Measurements from ENCODE around the gene GLYR1. TPM values are rescaled to one million over a fixed set of nuclear protein-coding genes. Genes with fewer than 3 reads are reported as not detected.

The GLYR1 gene
- total RNA-seq, 2 experiments from 2014 or later, result 101 to 105 TPM

- ChIA-PET POLR2A (no interaction called here), CTCF (no interaction called here)
Observed at GRCh38 chr16:4882000-4882632, 35.0 kb upstream of the GLYR1 start.

GRCh38 chr16:4880006-4880580 lies 33.0 kb upstream of the GLYR1 start:
- ChIA-PET CTCF (no interaction called here), POLR2A (no interaction called here)

GRCh38 chr16:4879049-4879448 lies 32.0 kb upstream of the GLYR1 start:
- ChIA-PET CTCF (interaction anchor here (0.6 kb wide), 1 partner anchor 10 kb away, joined by 6 read pairs; no protein-coding TSS in a partner anchor), POLR2A (no interaction called here)

GRCh38 chr16:4877380-4877685 lies 30.2 kb upstream of the GLYR1 start:
- ChIA-PET CTCF (no interaction called here), POLR2A (no interaction called here)

- CTCF ChIA-PET, result no interaction called here
- POLR2A ChIA-PET, result no interaction called here
Observed at GRCh38 chr16:4876646-4877379, 29.7 kb upstream of the GLYR1 start.

GRCh38 chr16:4874666-4875065 lies 27.6 kb upstream of the GLYR1 start:
- ChIA-PET POLR2A (no interaction called here), CTCF (no interaction called here)

GRCh38 chr16:4873091-4873490 lies 26.0 kb upstream of the GLYR1 start:
- ChIA-PET POLR2A (no interaction called here), CTCF (interaction anchor here (0.6 kb wide), 1 partner anchor 65 kb away, joined by 5 read pairs; no protein-coding TSS in a partner anchor)

- POLR2A ChIA-PET, result no interaction called here
- CTCF ChIA-PET, result no interaction called here
Observed at GRCh38 chr16:4871071-4871470, 24.0 kb upstream of the GLYR1 start.

GRCh38 chr16:4870138-4870671 lies 23.1 kb upstream of the GLYR1 start:
- CTCF ChIA-PET, result no interaction called here
- POLR2A ChIA-PET, result no interaction called here

GRCh38 chr16:4869147-4869805 lies 22.2 kb upstream of the GLYR1 start:
- CTCF ChIA-PET, result no interaction called here
- POLR2A ChIA-PET, result no interaction called here

- CTCF ChIA-PET, result no interaction called here
- POLR2A ChIA-PET, result no interaction called here
Observed at GRCh38 chr16:4868535-4868934, 21.4 kb upstream of the GLYR1 start.

GRCh38 chr16:4868026-4868425 lies 20.9 kb upstream of the GLYR1 start:
- ChIA-PET POLR2A (no interaction called here), CTCF (no interaction called here)

GRCh38 chr16:4866586-4866985 lies 19.5 kb upstream of the GLYR1 start:
- CTCF ChIA-PET, result interaction anchor here (0.9 kb wide), 1 partner anchor 10 kb away, joined by 3 read pairs; no protein-coding TSS in a partner anchor
- POLR2A ChIA-PET, result no interaction called here

- POLR2A ChIA-PET, result no interaction called here
- CTCF ChIA-PET, result no interaction called here
Observed at GRCh38 chr16:4865231-4865860, 18.3 kb upstream of the GLYR1 start.

GRCh38 chr16:4864728-4865127 lies 17.6 kb upstream of the GLYR1 start:
- POLR2A ChIA-PET, result no interaction called here

GRCh38 chr16:4862639-4863038 lies 15.6 kb upstream of the GLYR1 start:
- ChIA-PET POLR2A (no interaction called here), CTCF (no interaction called here)

More at GRCh38 chr16:4864728-4865127, 17.6 kb upstream of the GLYR1 start:
- CTCF ChIA-PET, result no interaction called here

GRCh38 chr16:4860727-4861342 lies 13.7 kb upstream of the GLYR1 start:
- CTCF ChIA-PET, result no interaction called here
- POLR2A ChIA-PET, result no interaction called here

GRCh38 chr16:4859900-4860255 lies 12.8 kb upstream of the GLYR1 start:
- ChIA-PET CTCF (no interaction called here), POLR2A (no interaction called here)

GRCh38 chr16:4859190-4859899 lies 12.3 kb upstream of the GLYR1 start:
- ChIA-PET POLR2A (no interaction called here), CTCF (no interaction called here)

- CTCF ChIA-PET, result no interaction called here
- POLR2A ChIA-PET, result no interaction called here
Observed at GRCh38 chr16:4855804-4856203, 8.7 kb upstream of the GLYR1 start.
